OCI-M2 (cell line): ENCODE data around the gene TNNT2.

Experiments used
- DNase-seq: peaks from one replicate; lab custom pipeline; 2025; ENCODE audit not compliant: unreplicated experiment; lab: John Stamatoyannopoulos, UW

Gene TNNT2

DNA sequence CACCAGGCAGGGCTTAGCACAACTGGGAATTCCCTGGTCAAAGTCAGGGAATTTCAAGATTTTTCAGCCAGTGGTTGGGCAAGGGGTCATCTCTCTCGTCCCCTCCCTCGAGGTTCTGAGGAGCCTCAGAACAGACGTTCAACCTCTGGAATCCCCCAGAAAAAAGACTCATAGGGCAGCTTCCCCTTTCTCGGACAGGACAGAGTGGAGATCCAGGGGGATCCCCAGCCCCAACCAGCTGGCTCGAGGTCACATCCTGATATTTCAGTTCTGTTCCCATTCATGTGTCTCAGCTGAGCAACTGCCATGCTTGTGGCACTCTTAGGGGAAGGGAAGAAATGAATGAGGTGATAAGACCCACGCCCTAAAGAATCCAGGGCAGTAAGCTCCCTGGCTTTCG is 26.6 kb upstream of the TNNT2 start:
- DNase-seq = no peak

DNA sequence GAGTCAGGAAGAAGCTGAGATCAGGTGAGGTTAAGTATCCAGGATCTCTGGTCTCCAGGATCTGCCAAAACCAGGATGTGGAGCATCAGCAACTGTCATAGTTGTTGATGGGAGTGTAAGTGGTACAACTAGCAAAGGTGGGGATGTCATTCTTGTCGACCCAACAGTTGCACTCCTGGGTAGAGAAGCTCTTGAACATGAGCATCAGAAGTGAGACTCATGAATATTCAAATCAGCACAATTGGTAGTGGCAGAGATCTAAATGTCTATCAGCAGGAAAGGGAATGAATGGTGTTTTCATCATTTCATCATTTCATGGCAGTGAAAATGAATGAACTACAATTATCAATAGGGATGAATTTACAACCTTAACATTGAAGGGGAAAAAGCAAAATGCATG is 25.9 kb upstream of the TNNT2 start:
- DNase-seq = no peak

DNA sequence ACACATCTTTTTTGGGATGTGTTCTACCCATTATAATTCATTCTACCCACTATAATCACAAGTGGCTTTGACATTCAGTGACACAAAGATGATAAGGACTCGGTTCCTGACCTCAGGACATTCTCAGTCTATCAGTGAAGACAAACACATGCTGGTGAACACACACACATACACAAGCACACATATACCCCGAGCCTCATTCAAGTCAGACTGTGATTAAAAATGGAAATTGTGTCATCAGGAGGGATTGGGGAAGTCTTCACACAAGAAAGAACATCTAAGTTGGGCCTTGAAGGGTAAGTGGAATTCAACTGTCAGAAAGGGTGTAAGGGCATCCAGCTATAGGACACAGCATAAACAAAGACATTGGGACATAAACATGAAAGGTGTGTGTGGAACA is 24.2 kb upstream of the TNNT2 start:
- DNase-seq = no peak

DNA sequence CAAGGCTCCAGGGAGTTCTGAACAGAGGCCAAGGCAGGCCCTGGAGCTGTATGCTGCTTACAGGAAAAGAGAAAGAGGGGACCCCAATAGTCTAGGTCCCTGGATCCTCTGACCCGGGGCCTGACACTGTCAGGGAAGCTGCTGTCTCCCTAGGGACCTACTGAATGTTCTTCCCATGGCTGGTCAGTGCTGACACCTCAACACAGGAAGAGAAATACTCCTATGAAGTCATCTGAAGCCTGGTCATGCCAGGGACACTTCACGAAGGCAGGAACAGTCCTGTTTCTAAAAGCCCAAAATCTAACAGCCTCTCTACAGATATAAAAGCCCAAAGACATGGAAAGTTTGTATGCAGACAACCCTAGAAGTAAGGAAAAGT is 23.4 kb upstream of the TNNT2 start:
- DNase-seq = no peak

DNA sequence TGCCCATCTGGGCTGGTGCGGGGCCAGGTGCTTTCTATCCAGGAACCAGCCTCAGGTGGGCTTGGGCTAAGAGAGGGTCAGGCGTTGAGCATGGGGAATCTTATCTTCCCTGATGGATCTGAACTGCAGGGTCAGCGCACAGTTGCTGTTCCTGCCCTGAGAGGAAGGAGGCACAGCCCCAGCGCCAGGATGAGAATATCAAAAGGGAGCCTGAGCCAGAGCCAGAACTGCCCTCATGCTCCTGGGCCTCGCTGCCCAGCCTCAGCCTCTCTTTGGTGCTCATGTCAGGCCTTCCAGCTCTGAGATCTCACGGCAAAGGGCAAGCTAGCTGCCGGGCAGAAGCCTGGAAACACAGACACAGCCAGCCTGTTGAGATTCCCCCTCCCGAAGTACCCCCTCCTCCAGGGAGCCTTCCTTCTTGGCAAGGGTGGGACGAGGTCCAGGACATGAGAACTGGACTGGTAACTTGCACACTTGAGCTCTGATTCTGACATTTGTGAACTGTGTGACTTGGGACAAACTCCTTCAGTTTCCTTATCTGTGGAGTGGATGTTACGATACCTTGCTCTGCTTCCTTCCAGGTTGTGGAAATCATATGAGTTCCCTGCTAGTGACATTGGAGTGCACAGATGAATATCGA is 22.9 kb upstream of the TNNT2 start:
- DNase-seq = no peak

DNA sequence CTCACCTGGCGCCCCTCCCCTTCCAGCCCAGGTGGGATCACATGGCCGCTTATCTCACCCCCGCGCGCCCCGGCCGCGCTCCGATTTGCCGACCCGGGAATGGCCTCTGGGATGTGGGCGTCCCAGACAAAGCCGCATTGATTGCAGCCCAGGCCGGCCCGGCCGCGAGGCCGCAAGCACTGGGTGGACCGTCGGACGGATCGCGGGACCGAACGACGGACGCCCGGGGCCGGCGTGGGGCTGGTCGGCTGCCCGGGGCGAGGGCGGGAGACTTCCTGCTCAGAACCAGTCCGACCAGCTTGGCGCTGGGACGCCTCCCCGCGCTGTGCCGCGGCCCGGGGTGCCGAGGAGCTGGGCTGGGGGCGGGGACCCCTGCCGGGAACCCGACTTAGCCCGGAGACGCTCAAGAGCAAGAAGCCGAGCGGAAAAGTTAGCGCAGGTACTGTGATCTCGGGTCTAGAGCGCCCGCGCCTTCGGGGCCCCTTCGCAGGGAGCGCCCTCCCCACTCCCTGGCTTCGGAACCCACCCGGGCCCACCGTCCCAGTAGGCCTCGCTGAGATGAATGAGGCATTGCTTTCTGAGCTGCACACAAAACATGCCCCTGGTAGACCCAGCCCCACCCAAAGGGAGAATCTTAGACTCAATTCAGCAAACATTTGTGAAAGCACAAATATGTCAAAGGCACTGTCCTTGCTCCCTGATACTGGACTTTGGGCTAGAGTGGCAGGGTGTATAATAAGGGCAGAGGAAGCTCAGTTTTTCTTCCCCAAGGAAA is 22.1 kb upstream of the TNNT2 start:
- DNase-seq = no peak

DNA sequence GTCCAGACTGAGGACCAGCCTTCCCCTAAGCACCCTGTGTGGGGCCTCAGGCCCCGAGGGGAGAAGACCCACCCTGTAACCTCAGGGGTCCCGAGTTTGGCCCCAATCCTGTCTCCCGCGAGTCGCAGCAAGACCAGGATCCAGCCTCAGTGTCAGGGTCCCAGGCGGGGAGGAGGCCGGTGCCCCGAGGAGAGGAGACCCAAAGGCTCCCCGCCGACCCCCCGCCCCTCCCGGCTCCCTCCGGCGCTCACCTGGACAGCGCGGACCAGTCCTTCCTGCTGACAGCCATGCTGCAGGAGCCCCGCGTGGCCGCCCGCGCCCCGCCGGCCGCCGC is 21.5 kb upstream of the TNNT2 start, which contains the start of gene LAD1:
LAD1 (minus strand) TSS at position 307 of the 334 bp plus-strand sequence; CDS start at position 289, 18 bp downstream.
- no peak for DNase-seq

DNA sequence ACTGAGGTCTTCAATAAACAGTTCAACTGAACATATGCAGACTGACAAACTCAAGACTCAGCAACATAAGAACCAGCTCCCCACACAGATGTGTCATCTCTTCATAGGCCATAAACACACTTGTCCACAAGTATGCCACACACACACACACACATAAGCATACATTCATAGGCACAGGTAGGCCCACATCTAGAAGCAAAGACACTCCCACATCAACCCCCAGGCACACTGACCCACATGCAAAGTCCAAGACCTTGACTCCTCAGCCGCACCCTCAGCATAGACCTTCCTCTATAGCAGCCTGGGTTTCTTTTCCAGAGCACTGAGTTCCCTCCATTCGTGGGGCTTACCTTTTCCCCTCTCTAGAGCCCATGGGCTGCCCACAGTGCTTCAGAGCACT is 20.2 kb upstream of the TNNT2 start:
- no peak for DNase-seq

DNA sequence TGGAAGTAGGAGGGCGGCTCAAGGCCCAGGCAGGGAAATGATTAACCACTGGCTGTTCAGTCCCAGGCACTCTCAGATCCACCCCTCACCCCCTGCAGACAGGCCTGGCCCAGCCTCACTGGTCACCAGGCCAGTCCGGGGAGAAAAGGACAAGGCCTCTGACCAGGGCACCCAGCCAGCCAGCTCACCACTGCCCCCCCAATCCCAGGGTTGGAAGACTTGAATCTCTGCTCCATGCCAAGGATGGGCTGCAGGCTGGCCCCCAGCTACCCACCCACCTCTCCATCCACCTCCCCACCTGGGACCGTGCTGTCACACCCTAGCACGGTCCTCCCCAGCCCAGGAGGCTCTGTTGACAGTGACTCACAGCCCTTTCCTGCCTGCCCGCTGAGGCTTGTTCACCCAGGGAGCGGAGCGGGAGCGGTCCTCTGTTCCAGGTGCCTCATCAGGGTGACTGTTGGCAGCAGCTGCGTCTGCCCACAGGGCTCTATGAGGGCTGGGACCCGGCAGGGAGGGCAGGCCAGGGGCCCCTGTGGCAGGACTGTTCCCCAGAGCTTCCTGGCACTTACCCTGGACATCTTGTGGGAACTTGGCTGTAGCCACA is 19.5 kb upstream of the TNNT2 start:
- no peak for DNase-seq

DNA sequence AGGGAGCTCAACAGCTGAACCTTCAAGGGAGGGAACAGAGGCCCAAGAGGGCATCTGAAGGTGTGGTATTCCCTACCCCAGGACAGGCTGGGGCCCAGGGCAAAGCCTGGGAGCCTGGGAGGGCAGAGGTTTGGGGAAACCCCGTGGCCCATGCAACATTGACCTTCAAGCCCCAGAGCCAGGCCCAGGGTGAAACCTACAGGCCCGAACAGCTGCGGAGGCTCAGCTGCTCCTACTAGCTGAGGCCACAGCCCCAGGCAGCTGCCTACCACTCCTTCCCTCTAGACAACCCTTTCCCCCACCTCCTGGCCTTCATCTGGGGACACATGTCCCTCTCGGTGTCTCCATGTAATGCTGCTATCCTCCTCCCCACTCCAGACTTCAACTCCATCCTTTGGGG is 18.5 kb upstream of the TNNT2 start:
- no peak for DNase-seq

DNA sequence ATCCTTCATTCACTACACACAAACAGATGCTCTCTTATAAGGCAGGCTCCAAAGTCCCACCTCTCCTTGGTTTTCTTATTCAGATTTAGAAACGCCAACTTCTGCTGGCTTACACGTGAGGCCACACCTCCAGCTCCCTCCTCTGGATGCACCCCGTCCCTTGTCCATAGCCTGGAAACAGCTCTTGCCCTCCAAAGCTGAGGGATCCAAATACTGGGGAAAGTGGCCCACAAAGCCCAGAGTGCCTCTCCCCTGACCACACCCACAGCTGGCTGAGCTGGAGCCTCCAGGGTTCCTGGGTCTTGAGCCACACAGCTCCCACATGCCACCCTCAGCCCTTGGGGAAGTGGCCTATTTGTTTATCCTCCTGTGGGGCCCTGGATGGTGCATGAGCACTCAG is 17.1 kb upstream of the TNNT2 start:
- no peak for DNase-seq

DNA sequence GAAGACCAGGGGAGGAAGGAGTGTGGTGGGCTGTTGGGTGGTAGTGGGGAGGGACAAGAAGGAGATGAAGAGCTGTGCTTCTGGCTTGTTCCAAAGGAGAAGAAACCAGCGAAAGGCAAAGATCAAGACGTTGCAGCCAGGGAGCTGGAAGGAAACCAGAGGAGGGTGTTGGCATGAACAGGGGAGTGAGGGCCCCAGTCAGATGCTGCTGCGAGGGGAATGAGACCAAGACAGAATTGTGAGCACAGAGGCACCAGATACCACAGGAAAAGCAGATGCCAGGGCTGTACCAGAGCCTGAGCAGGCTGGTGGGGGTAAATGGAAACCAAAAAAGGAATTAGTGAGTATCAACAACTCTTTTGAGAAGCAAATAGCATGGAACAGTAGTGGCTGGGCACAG is 15.6 kb upstream of the TNNT2 start:
- no peak for DNase-seq

DNA sequence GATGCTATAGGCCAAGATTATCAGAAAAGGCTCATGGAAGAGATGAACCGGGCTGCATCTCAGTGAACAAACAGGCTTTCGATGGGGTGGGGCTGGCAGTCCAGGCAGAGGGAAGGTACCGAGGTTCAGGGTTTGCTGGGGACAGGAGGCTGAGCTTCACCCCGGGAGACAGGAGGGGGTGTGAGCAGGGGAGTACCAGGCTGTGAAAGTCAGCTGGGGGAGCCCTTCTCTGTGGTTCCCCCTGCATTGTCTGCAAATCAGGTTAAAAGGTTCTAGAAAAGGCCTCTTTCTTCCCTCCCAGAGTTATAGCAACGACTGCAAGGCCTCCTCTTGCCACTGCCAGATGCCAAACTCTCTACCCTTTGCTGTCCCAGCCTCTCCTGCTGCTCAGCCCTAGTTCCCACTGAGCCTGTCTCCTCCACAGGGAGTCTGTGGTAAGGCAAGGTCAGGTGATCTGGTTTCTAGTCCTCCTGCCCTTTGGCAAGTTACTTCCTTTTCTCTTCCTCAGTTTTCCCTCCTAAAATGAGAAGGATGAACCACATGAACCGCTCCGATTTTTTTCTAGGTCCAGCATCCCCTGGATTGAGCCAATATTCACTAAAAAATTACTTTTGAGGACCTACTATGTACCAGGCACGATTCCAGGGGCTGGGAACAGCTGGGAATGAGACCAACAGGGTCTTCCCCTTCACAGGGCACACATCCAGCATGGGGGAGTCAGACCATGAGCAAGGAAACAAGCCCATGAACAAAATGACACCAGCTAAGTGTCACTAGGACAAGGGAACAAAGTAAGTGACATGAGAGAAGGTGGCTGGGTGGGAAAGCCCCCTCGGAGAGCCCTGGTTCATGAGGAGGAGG is 14.4 kb upstream of the TNNT2 start:
- DNase-seq = no peak

DNA sequence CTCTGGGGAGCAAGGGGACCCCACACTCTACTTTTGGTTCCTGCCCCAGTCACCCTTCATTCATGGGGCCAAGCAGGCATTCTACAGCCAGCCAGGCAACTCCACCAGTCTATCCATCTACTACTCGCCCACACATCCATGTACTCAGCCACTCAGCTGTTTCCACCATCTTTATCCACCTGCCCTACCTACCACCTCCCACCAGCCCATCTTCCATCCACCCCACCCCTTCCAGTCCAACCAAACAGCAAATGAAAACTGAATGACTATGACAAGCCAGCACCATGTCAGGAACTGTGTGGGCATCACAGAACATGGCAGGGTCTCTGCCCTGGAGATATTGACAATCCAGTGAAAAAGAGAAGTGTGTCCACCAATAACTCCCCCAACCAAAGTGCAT is 13.7 kb upstream of the TNNT2 start:
- no peak for DNase-seq

DNA sequence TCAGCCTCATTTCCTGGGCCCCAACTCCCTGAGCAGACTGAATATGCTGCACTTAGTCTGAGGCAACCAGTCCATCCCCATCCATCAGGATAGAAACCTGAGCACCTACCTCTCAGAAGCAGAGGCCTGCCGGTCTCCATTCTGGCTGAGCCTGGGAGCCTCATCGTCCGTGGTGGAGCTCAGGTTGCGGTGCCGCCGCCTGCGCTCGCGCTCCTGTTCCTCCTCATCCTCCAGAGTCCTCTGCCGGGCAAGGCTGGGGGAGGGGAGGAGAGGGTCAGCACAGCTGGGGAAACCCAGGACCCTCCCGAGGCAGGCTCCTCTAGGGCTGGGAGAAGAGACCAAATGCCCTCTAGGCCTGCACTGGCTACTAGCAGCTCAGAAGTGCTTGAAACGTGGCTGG is 11.6 kb upstream of the TNNT2 start:
- DNase-seq = no peak

DNA sequence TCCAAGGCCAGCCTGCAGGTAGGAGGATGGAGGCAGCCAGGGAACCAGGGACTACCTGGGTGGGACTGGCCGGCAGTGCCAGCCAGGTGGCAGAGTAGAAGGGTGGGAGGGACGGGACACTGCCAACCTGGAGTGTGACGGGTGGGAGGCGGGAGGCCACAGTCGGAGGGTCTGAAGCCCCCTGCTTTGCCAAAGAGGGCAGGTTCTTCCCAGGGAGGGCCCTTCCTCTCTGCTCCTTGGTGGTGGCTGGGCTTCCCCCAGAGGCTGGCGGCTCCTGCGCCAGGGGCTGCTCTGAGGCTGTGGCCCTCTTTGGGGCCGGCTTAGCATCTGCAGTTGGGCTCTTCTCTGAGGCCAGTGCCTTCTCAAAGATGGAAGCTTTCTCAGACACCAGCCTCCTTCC is 8.7 kb upstream of the TNNT2 start:
- no peak for DNase-seq

DNA sequence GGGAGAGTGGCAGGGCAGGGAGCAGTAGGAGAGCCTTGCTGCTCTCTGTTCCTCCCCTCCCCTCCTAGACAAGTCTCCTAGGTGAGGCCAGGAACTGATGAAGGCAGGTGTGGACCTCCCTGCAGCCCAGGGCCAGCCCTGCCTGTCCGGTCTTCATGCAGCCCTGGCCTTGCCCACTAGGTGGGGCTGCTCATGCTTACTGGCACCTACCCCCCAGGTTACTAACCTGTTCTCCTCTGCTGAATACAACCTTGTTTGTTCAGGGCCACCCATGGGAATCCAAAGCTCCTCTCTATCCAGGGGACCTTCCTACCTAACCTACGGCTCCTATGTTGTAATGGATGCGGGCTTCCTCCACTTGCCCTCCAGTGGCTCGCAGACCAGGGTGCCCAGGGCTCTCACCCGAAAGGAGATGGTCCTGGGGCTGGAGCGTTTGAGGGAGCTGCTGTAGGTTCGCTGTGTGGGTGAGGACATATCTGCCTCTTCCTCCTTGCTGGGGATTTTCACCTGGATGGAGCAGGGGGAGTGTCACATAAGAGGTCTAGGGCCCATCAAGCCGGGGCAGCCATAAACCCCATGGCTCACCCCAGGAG is 7.9 kb upstream of the TNNT2 start:
- DNase-seq = no peak

DNA sequence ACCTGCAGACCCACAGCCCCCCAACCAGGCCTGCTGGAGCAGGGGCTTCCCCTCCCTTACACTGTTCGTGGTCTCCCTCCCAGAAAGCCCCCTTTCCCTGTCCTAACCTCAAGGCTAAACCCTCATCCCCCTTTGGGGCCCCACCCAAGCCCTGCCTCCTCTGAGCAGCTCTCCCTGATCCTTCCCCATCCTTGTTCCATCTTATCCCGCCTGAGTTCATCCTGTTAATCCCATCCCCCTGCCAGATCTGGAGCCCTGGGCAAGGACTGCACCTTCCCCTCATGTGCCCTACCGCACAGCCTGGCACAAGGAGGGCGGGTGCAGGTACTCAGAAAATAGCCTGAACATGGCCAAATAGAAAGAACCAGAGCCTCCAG is 6.9 kb upstream of the TNNT2 start:
- no peak for DNase-seq

DNA sequence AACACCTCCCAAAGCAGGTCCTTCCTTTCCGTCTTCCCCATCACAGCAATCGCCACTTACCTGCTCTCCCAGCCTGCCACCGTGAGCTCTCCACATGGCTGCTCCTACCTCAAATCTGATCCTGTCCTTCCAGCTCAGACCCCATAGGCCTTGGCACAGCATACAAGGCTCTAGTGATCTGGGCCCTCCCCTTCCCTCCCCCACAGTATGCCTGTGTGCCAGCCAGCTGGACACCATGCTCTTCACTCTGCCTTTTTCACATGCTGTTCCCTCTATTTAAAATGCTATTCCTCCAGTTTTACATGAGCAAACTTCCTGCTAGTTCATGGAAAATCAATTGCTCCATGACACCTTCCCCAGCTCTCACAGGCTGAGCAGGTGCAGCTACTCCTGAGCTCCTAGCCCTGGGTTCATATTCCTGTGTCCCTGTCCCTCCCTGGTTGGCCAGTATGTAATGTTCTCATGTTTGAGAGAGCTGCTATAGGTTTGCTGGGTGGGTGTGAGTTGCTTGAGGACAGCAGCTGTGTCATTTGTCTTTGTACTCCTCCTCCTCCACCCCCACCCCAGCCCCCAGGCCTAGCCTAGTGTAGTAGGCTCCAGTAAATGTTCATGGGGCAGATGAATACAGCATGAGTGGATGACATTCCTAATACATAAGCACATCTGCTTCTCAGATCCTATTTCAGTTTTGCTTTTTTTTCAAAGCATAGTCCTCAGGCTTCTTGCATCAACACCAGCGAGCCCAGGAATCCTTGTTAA is 6.3 kb upstream of the TNNT2 start:
- DNase-seq = no peak

DNA sequence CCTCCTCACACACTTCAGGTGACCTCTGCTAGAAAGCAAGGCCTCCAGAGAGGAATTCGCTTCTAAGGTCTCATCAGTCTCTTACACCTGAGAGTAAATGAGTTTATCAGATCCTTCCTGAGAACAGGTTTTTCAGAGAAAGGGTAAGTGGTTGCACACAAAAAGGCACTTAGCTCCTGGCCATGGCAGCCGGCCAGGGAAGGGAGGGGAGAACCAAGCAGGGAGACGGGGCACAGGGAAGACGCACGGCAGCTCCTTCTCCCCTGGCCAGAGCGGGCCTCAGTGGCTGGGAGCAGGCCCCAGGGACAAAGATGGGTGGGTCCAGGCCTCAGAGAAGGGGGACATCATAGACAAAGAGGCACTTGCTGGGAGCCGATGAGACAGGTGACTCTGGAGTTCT is 3.6 kb upstream of the TNNT2 start:
- no peak for DNase-seq
